Pancreas (tissue), 10 donors: ENCODE results near the gene POLR2I. TPM values are rescaled to one million over a fixed set of nuclear protein-coding genes. Genes with fewer than 3 reads are reported as not detected.
A peak's percentile ranks its signal among the peaks of the same experiment; 100 is the strongest.

Experiments
- ATAC-seq, 4 donors: fragments of 200-7000 bp; cut with Tn5 transposase; one replicate each; pipeline versions ENCODE4 v1.8.0 to v1.9.1; 2020; ENCODE audit warnings: mild to moderate bottlenecking in 4 of 4, moderate library complexity in 4 of 4
- DNase-seq, 6 donors: peaks; one replicate each; pipeline ENCODE4 v3.0.0-alpha.2; 2020
- FAIRE-seq: peaks from 2 replicates; lab custom pipeline; 2012; peaks lifted over from hg19 to GRCh38; lab: Jason Lieb, UNC
- H3K27ac ChIP-seq, 4 donors: fragments of 200-600 bp; sonication (generic); 1 replicate in 3 of 4; 2 replicates in 1 of 4; pipeline versions ENCODE4 v1.5.0 to v1.8.0; 2020
- H3K27me3 ChIP-seq, 4 donors: fragments of 200-600 bp; one replicate each; pipeline ENCODE4 v1.8.0; 2021
- H3K36me3 ChIP-seq, 3 donors: fragments of 200-600 bp; sonication (generic) in 1 of 3; one replicate each; pipeline versions ENCODE4 v1.5.0 to v1.8.0; 2020 to 2021
- H3K4me1 ChIP-seq, 3 donors: fragments of 200-600 bp; one replicate each; pipeline ENCODE4 v1.8.0; 2021
- H3K4me3 ChIP-seq, 4 donors: fragments of 200-600 bp; sonication (generic) in 2 of 4; one replicate each; pipeline versions ENCODE4 v1.5.0 to v1.8.0; 2020 to 2021
- H3K9me3 ChIP-seq, 4 donors: fragments of 200-600 bp; one replicate each; pipeline ENCODE4 v1.8.0; 2021
- WGBS, 2 donors: extraction: QIAGEN DNeasy Blood & Tissue Kit; methylation state at CpG; one replicate each; pipeline ENCODE4 v1.1.7; 2013; 5-methylcytosine and 5-hydroxymethylcytosine counted together
- intact Hi-C, 3 donors: fragments of 100-400 bp; cut with DNase I; formaldehyde crosslinking; loops; one replicate each; pipeline versions ENCODE4 v1.11.1 to v1.14.2; 2022
- polyA plus RNA-seq, 2 donors: library from polyadenylated mRNA; stranded (reverse); fragments of 200-250 nt; gene quantifications; one replicate each; pipeline ENCODE4 v1.2.3, GENCODE V29; 2013
- total RNA-seq, 6 donors: library from RNA; stranded (reverse); fragmentation: NEBNext Ultra II Directional in 4 of 6; extraction: Animal tissue kit (Norgen Biotek cat#: 25700) in 4 of 6; gene quantifications; one replicate each; pipeline versions ENCODE4 v1.2.1 to v1.2.4, GENCODE V29; 2021 to 2023
- TF ChIP-seq, protein P1 (sequence below), 4 donors: fragments of 200-600 bp; sonication (generic) in 3 of 4; IDR thresholded peaks; one replicate each; pipeline versions ENCODE4 v1.5.0 to v1.8.0; 2021; ENCODE audit warnings: antibody characterized with exemption in 4 of 4
- donor health status: healthy with polysubstance abuse.
- donor health status: DM: no; HTN: no; CAD: no; lungs with moderate emphysema.
- donor health status: DM: no; HTN: no; CAD: no.
- donor health status: control.
- donor health status: control.
- donor health status: Bipolar disorder and iron deficiency.
- donor health status: DM: yes; HTN: yes; CAD: no.
- donor health status: DM: no; HTN: no; CAD: no.
- donor health status: DM: no; HTN: no; CAD: no.
- donor health status: DM: yes; HTN: yes; CAD: no.

The POLR2I gene
- total and polyA plus RNA-seq, 8 donors, result 29.8 to 58.0 (median 37.1) TPM

DNA sequence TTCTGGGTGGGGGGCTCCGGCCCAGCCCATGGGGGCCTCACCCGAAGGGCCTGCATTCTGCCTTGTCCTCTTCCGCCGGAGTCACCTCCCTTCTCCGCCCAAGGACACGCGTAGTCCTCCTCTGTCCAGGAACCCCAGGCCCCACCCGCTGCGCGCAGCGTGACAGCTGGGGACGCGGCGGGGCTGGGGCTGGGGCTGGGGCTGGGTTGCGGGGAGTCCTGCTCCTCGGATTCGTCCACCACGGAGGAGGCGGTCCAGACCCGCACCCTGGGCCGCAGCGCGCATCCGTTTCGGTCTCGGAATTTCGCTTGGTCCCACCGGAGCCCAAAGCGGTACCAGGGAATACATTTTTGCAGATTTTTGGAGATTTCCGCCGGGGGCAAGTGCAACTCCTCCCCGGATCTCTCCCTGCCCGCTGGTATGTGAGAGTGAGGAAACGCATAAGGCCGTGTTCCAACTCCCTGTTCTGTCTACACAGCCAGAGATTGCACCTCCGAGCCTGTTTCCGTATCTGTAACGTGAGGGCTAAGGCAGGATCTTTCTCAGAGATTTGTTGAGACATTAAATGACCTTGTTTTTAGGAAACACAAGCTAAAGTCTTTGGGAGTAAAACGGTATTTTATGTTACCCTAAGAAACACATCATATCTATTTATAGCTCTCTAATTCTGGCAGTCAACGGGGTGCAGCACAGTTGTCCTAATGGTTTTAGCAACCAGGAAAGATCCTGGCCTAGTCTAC is 37.8 kb upstream of the POLR2I start, which contains the start of gene COX7A1:
COX7A1 (minus strand) TSS at position 96 of the 740 bp plus-strand sequence; CDS start at position 56, 40 bp downstream.
- no peak for FAIRE-seq
- 38 to 78% methylated on average over 40 of the region's 40 CpGs for WGBS, 2 donors

DNA sequence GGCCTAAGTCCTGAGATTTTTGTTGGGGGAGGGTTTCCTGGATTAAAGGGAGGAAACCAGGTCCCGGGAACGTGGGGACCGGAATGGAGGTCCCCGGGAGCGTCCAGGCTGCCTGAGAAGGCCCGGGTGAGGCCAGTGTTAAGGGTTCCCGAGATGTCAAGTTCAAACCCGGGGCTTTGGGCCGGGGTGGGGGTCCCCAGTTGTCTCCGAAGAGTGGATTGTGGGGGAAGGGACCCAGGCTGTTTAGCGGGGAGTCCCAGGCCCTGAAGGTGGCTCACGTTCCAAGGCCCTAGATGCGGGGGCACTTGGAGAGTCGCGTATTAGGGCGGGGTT is 37.3 kb upstream of the POLR2I start:
- FAIRE-seq, result no peak
- peak overlapping the region; percentile 45 to 73 (median 60) for H3K27ac ChIP-seq
- DNase-seq, result no peak
- no peaks in the 10 kb centered on the region for H3K27me3 ChIP-seq
- no peaks in the 10 kb centered on the region for H3K9me3 ChIP-seq
- TF ChIP-seq, protein P1, sequence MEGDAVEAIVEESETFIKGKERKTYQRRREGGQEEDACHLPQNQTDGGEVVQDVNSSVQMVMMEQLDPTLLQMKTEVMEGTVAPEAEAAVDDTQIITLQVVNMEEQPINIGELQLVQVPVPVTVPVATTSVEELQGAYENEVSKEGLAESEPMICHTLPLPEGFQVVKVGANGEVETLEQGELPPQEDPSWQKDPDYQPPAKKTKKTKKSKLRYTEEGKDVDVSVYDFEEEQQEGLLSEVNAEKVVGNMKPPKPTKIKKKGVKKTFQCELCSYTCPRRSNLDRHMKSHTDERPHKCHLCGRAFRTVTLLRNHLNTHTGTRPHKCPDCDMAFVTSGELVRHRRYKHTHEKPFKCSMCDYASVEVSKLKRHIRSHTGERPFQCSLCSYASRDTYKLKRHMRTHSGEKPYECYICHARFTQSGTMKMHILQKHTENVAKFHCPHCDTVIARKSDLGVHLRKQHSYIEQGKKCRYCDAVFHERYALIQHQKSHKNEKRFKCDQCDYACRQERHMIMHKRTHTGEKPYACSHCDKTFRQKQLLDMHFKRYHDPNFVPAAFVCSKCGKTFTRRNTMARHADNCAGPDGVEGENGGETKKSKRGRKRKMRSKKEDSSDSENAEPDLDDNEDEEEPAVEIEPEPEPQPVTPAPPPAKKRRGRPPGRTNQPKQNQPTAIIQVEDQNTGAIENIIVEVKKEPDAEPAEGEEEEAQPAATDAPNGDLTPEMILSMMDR (IDR thresholded peaks at IDR 0.05), result no peak
- H3K4me1 ChIP-seq, result no peaks in the 10 kb centered on the region
- WGBS, 2 donors, result 63 to 84% methylated on average over 16 of the region's 16 CpGs
- H3K4me3 ChIP-seq, result peak overlapping the region; percentile 14 to 40 (median 28)
- H3K36me3 ChIP-seq, result peaks cover 0 to 21% (median 3%) of the 10 kb centered on the region in 3 donors
- intact Hi-C loops, result no loop called here
- ATAC-seq, result peak in 2 of 4 donors; percentile 13 to 16

More for the DNA sequence above, 37.8 kb upstream of the POLR2I start, which contains the start of gene COX7A1:
- no peaks in the 10 kb centered on the region for H3K4me1 ChIP-seq
- intact Hi-C loops, result no loop called here
- TF ChIP-seq, protein P1 (IDR thresholded peaks at IDR 0.05), result no peak
- peak within 1 kb of the TSS; percentile 14 to 40 (median 28) for H3K4me3 ChIP-seq
- ATAC-seq (peak; percentile 23 to 85 (median 78)), DNase-seq (peak in 4 of 6 donors; percentile 29 to 66 (median 46))
- H3K9me3 ChIP-seq, result no peaks in the 10 kb centered on the region
- H3K36me3 ChIP-seq, result peaks cover 0 to 15% (median 3%) of the 10 kb centered on the region in 3 donors
- no peaks in the 10 kb centered on the region for H3K27me3 ChIP-seq
- peak within 1 kb of the TSS; percentile 45 to 73 (median 60) for H3K27ac ChIP-seq

DNA sequence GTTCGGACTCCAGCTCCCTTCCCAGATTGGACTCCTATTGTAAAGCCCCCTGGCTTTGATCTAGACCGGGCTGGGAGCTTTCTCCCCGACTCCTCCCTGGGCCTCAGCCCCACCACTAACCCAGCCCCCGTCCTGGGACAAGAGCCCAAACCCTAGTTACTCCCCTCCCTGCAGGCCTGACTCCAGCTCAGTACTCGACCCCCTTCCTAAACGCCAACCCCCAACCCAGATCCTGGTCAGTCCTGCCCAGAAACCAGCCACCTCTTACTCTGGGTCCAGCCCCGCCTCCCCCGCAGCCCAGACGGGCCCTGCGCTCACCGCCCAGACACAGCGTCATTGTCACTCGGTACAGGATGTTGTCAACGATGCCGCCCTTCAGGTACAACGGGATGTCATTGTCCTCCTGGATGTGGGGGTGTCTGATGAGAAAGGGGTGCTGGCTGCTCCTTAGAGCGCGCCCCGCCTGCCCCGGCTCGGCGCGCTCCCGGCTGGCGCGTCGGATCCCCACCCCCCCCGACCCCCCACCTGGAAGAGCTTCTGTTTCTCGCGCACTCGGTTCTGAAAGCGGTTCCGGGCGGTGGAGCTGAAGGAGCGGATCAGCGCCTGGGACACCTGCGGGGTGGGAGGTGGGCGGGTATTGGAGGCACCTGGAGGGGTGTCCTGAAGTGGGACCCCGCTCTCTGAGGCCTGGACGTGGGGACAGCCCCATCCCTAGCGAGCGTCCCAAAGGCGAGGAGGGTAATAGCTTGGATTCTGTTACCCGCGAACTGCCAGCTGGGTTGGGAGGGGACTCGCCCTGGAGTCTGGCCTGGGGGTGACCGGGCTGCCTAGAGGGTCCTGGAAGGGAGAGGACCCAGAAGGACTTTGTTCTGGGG is 36.7 kb upstream of the POLR2I start:
- no peaks in the 10 kb centered on the region for H3K9me3 ChIP-seq
- TF ChIP-seq, protein P1 (IDR thresholded peaks at IDR 0.05), result no peak
- WGBS, 2 donors, result 66 to 83% methylated on average over 40 to 47 of the region's 47 CpGs
- peak overlapping the region; percentile 14 to 40 (median 28) for H3K4me3 ChIP-seq
- intact Hi-C loops, result no loop called here
- no peak for FAIRE-seq
- no peaks in the 10 kb centered on the region for H3K27me3 ChIP-seq
- no peaks in the 10 kb centered on the region for H3K4me1 ChIP-seq
- no peak for DNase-seq
- ATAC-seq, result peak; percentile 34 to 67 (median 65)
- H3K36me3 ChIP-seq, result peaks cover 0 to 27% (median 3%) of the 10 kb centered on the region in 3 donors
- H3K27ac ChIP-seq, result peak overlapping the region; percentile 45 to 73 (median 60)

DNA sequence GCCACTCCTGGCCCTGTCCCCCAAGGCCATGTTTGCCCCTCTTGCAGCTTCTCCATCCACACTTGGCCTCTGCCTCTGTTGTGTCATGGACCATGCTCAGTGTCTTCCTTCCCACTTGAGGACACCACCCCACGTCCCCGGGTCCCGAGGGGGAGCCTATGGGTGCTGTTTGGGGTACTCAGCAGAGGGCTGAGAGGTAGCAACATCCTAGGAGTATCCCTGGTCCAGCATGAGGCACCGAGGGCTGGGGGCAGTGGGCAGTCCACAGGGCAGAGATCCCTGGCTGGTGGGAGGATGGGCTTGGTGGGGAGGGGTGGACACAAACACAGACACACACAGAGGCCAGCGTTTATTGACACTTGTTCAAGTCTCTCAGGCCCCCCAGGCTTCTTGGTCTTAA is 35.9 kb upstream of the POLR2I start:
- no peak for ATAC-seq
- intact Hi-C loops, result no loop called here

More for the DNA sequence above, 35.9 kb upstream of the POLR2I start:
- no peak for DNase-seq
- Histone ChIP-seq H3K4me3 (no peak overlapping the region), H3K27me3 (no peaks in the 10 kb centered on the region), H3K36me3 (peaks cover 4 to 35% (median 7%) of the 10 kb centered on the region in 3 donors), H3K27ac (no peak overlapping the region), H3K9me3 (no peaks in the 10 kb centered on the region), H3K4me1 (no peaks in the 10 kb centered on the region)
- WGBS, 2 donors, result 78 to 81% methylated on average over 5 of the region's 5 CpGs
- TF ChIP-seq, protein P1 (IDR thresholded peaks at IDR 0.05), result no peak
- FAIRE-seq, result no peak
